Measurements from ENCODE around the gene HEG1. TPM values are rescaled to one million over a fixed set of nuclear protein-coding genes. Genes with fewer than 3 reads are reported as not detected.

The HEG1 gene
- total RNA-seq, 1 donor from 2014 or later, result 69.6 TPM

DNA sequence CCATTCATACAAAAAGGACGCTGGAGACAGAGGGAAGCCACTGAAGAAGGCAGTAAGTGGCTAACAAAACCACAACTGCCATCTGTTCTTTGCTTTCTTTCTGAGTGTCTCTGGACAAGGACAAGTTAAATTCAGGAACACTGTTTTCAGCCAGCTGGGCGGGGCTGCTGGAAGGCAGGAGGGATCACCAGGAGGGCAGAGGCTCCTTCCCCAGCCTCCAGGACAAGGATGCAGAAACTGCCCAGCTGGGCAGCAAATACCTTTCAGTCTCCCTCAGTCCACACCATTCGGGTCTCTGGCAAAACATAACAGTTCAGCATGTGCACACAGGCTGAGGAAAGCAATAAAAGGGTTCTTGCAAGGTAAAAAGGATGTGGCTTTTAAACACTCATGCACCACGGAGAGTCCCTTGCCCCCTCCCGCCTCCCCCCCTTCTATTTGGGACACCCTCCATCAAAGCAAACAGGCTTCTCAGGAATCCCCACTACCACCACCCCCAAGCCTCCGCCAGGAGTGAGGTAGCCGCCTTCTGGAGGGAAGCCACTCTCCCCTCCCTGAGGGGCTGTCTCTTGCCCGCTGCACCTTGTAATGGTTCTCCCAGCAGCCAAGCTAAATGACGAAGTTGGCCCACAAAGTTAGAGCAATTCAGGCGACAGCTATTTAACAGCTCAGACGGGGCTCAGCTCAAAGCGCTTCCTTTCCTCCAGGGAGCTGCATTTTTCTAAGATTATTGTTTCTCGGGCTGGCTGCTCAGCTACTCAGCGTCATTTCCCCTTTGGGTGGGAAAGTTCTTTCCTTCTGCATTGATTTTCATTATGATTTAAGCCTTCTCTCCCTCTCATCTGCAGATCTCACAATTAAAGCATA is 3.8 kb downstream of the HEG1 start:
- H3K27me3 Mint-ChIP-seq (ENCODE audit: low read depth), result no peaks in the 10 kb centered on the region
- no peak for DNase-seq (ENCODE audit: low spot score)
- H3K9me3 Mint-ChIP-seq (ENCODE audit: low read depth), result no peaks in the 10 kb centered on the region
- H3K27ac Mint-ChIP-seq (ENCODE audit: unreplicated experiment), result peak overlapping the region; percentile 96
- H3K4me3 Mint-ChIP-seq (ENCODE audit: unreplicated experiment), result peak overlapping the region; percentile 91
- H3K36me3 Mint-ChIP-seq (ENCODE audit: low read depth), result peaks cover 7% of the 10 kb centered on the region
- TF ChIP-seq, protein P1, sequence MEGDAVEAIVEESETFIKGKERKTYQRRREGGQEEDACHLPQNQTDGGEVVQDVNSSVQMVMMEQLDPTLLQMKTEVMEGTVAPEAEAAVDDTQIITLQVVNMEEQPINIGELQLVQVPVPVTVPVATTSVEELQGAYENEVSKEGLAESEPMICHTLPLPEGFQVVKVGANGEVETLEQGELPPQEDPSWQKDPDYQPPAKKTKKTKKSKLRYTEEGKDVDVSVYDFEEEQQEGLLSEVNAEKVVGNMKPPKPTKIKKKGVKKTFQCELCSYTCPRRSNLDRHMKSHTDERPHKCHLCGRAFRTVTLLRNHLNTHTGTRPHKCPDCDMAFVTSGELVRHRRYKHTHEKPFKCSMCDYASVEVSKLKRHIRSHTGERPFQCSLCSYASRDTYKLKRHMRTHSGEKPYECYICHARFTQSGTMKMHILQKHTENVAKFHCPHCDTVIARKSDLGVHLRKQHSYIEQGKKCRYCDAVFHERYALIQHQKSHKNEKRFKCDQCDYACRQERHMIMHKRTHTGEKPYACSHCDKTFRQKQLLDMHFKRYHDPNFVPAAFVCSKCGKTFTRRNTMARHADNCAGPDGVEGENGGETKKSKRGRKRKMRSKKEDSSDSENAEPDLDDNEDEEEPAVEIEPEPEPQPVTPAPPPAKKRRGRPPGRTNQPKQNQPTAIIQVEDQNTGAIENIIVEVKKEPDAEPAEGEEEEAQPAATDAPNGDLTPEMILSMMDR (IDR thresholded peaks at IDR 0.05), result no peak
- H3K4me1 Mint-ChIP-seq (ENCODE audit: low read depth), result peaks cover 72% of the 10 kb centered on the region

DNA sequence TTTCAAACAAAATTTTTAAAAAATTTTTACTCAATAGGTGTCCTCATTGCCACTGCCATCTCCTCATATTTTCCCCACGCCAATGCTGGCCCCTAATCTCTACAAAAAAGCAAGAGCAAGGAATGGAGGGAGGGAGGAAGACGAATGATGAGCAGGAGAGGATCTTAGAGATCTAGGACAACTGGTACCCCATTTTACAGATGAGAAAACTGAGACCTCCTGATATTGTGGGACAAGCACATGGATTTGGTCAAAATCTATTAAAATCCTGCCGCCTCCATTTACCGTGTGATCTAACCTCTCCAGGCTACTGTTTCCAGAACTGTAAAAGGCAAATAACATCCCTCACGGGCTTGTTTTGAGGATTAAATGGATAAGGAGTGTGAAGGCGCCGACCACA is 4.6 kb downstream of the HEG1 start:
- TF ChIP-seq, protein P1 (IDR thresholded peaks at IDR 0.05), result no peak
- peaks cover 69% of the 10 kb centered on the region for H3K4me1 Mint-ChIP-seq (ENCODE audit: low read depth)
- no peak for DNase-seq (ENCODE audit: low spot score)
- no peaks in the 10 kb centered on the region for H3K27me3 Mint-ChIP-seq (ENCODE audit: low read depth)
- peaks cover 7% of the 10 kb centered on the region for H3K36me3 Mint-ChIP-seq (ENCODE audit: low read depth)
- H3K4me3 Mint-ChIP-seq (ENCODE audit: unreplicated experiment), result peak overlapping the region; percentile 91
- peak overlapping the region; percentile 96 for H3K27ac Mint-ChIP-seq (ENCODE audit: unreplicated experiment)
- H3K9me3 Mint-ChIP-seq (ENCODE audit: low read depth), result no peaks in the 10 kb centered on the region

GRCh38 chr3:125050488-125051090 is 5.2 kb downstream of the HEG1 start:
- TF ChIP-seq, protein P1 (IDR thresholded peaks at IDR 0.05), result no peak
- no peaks in the 10 kb centered on the region for H3K9me3 Mint-ChIP-seq (ENCODE audit: low read depth)
- H3K4me3 Mint-ChIP-seq (ENCODE audit: unreplicated experiment), result no peak overlapping the region
- DNase-seq (ENCODE audit: low spot score), result no peak
- H3K27ac Mint-ChIP-seq (ENCODE audit: unreplicated experiment), result no peak overlapping the region
- peaks cover 7% of the 10 kb centered on the region for H3K36me3 Mint-ChIP-seq (ENCODE audit: low read depth)
- no peaks in the 10 kb centered on the region for H3K27me3 Mint-ChIP-seq (ENCODE audit: low read depth)
- peaks cover 67% of the 10 kb centered on the region for H3K4me1 Mint-ChIP-seq (ENCODE audit: low read depth)

DNA sequence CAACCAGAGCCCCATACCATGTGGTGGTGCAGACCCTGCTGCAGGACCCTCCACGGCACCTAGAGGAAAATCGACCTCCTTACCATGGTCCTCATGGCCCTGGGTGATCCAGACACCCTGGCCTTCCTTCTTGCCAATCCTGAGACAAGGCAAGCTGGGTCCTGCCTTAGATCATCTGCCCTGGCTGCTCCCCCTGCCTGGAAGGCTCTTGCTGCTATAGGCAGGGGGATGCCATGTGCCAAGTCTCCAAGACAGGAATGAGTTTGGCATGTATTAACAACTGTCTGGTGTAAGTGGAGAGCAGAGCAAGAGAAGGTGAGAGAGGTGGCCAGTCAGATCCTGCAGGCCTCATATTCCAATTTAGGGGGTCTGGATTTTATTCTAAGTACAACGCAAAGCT is 7.5 kb downstream of the HEG1 start:
- Mint-ChIP-seq H3K27ac (ENCODE audit: unreplicated experiment) (no peak overlapping the region), H3K4me1 (ENCODE audit: low read depth) (peaks cover 51% of the 10 kb centered on the region), H3K27me3 (ENCODE audit: low read depth) (no peaks in the 10 kb centered on the region), H3K9me3 (ENCODE audit: low read depth) (no peaks in the 10 kb centered on the region), H3K36me3 (ENCODE audit: low read depth) (peaks cover 7% of the 10 kb centered on the region), H3K4me3 (ENCODE audit: unreplicated experiment) (no peak overlapping the region)
- DNase-seq (ENCODE audit: low spot score), result no peak
- TF ChIP-seq, protein P1 (IDR thresholded peaks at IDR 0.05), result no peak

DNA sequence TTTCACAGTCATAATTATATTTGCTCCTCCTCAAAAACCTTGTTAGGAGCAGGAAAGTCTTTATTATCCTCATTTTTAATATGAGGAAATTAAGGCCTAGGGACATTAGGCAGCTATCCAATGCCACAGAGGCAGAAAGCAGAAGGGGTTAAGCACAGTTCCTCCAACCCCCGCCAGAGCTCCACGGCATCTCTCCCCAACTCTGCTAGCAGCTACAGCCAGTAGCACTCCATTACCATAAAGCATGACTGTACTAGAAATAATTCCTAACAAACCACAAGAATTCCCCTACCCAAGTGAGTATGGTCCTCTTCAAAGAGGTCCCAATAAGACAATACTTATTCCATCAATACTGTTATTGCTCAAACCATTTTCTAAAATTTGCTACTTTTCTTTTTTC is 9.8 kb downstream of the HEG1 start:
- Mint-ChIP-seq H3K27me3 (ENCODE audit: low read depth) (no peaks in the 10 kb centered on the region), H3K27ac (ENCODE audit: unreplicated experiment) (no peak overlapping the region), H3K4me1 (ENCODE audit: low read depth) (peaks cover 37% of the 10 kb centered on the region), H3K36me3 (ENCODE audit: low read depth) (peaks cover 7% of the 10 kb centered on the region), H3K9me3 (ENCODE audit: low read depth) (no peaks in the 10 kb centered on the region), H3K4me3 (ENCODE audit: unreplicated experiment) (no peak overlapping the region)
- TF ChIP-seq, protein P1 (IDR thresholded peaks at IDR 0.05), result peak; percentile 64
- no peak for DNase-seq (ENCODE audit: low spot score)
